Cardiac septum (tissue), 1 donor: ENCODE results near the gene GYS2. TPM values are rescaled to one million over a fixed set of nuclear protein-coding genes. Genes with fewer than 3 reads are reported as not detected.
A peak's percentile ranks its signal among the peaks of the same experiment; 100 is the strongest.

Experiments used
- DNase-seq: peaks from one replicate; pipeline ENCODE4 v3.0.0-alpha.2; 2020; ENCODE audit warnings: low spot score
- intact Hi-C: fragments of 100-400 bp; cut with DNase I; formaldehyde crosslinking; loops from one replicate; pipeline ENCODE4 v1.14.0; 2022
- total RNA-seq: library from RNA; stranded (reverse); fragmentation: NEBNext Ultra II Directional; extraction: Animal tissue kit (Norgen Biotek cat#: 25700); gene quantifications from one replicate; pipeline ENCODE4 v1.2.1, GENCODE V29; 2021
- donor health status: DM: no; HTN: no; CAD: no.

Gene GYS2
- total RNA-seq, 1 donor from 2014 or later = not detected

GRCh38 chr12:21523148-21523547, 81.5 kb downstream of the GYS2 start:
- intact Hi-C loops = no loop called here
- DNase-seq = no peak

DNA sequence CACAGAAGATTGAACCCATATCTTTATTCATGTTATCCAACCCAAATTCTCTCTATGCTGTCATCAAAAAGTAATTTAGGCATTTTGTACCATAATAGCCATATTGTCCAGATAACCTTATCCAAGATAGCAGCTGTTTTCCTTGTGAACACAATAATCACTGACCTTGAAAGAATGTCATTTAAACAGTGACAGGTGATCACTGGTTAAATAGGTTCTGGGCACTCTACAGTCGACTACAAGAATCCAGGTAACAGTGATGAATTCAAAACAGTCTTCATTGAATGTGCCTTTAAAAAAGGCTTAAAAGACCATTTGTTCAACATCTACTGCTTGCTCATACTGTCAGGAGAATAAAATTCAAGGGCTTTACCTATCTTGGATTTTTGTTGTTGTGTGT, 83.1 kb downstream of the GYS2 start:
- intact Hi-C loops = no loop called here
- no peak for DNase-seq

- intact Hi-C loops = no loop called here
- no peak for DNase-seq
Measured at GRCh38 chr12:21518451-21518850, 86.2 kb downstream of the GYS2 start.

GRCh38 chr12:21516281-21516680, 88.4 kb downstream of the GYS2 start:
- DNase-seq = no peak
- intact Hi-C loops = no loop called here

- intact Hi-C loops = no loop called here
- no peak for DNase-seq
Measured at GRCh38 chr12:21509768-21510167, 94.9 kb downstream of the GYS2 start.

GRCh38 chr12:21507849-21508248, 96.8 kb downstream of the GYS2 start:
- intact Hi-C loops = no loop called here
- no peak for DNase-seq

DNA sequence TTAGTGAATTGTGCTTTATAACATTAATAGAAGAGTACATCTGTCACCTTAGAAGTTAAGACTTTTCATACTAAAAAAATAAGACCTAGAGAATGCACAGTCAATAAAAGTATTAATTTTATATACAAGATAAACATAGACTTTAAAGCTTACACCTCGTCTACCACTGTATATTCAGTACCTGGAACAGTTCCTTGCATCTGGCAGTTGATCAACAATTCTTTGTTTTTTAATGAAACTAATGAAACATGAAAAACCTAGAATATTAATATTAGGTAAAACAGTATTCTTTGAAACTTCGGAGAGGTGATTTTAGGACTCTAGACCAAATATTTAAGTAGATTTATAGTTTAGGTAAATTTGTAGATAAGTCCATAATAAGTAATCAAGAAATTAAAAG, 98.8 kb downstream of the GYS2 start:
- intact Hi-C loops = no loop called here
- no peak for DNase-seq

GRCh38 chr12:21502872-21503271, 101.8 kb downstream of the GYS2 start:
- no peak for DNase-seq
- intact Hi-C loops = loop anchor here (5.0 kb wide), 2 partner anchors 66 to 154 kb away; partner anchors contain the start of genes LDHB and PYROXD1

DNA sequence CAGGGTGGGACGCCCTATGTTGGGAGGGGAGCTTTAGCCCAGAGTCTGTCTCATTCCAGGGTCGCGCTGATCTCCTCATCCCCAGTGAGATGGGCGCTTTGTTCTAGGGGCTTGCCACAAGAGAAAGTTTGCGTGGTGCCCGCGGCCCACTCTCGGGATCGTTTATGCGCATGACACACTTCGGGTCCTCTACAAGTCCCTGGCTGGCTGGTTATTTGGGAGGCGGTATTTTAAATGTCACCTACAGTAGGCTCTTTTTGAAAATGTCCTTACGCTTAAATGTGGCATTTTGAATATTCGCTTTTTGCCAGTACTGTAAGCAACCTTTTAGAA, 102.5 kb downstream of the GYS2 start:
- intact Hi-C loops = loop anchor here (5.0 kb wide), 2 partner anchors 65 to 155 kb away; partner anchors contain the start of genes LDHB and PYROXD1
- no peak for DNase-seq

GRCh38 chr12:21501258-21502163, 103.1 kb downstream of the GYS2 start, which contains the start of the genes GOLT1B and RECQL:
TSS of gene GOLT1B (plus strand) at chr12:21501789. CDS start at chr12:21501924, 135 bp downstream.
TSS of gene RECQL (minus strand) at chr12:21501635. CDS start at chr12:21499570, 2,065 bp downstream.
- intact Hi-C loops = loop anchor here (5.0 kb wide), 2 partner anchors 64 to 156 kb away; partner anchors contain the start of genes LDHB and PYROXD1
- DNase-seq = peak; percentile 96

- no peak for DNase-seq
- intact Hi-C loops = loop anchor here (5.0 kb wide), 2 partner anchors 64 to 156 kb away; partner anchors contain the start of genes LDHB and PYROXD1
Measured at GRCh38 chr12:21500786-21501257, 103.8 kb downstream of the GYS2 start.

- intact Hi-C loops = loop anchor here (5.0 kb wide), 2 partner anchors 62 to 158 kb away; partner anchors contain the start of genes LDHB and PYROXD1
- no peak for DNase-seq
Measured at GRCh38 chr12:21499765-21500164, 104.9 kb downstream of the GYS2 start.

Other genes starting within 250 kb of the GYS2 start
- not detected for gene IAPP, start 231.9 kb downstream of the GYS2 start, total RNA-seq
- gene PYROXD1, start 167.2 kb downstream of the GYS2 start, total RNA-seq = 22.7 TPM
- 22.3 TPM for gene RECQL, start 103.2 kb downstream of the GYS2 start, total RNA-seq
- 26.6 TPM for gene GOLT1B, start 103.1 kb downstream of the GYS2 start, total RNA-seq
- gene SPX, start 78.6 kb downstream of the GYS2 start, total RNA-seq = 10.0 TPM
- gene LDHB, start 53.0 kb upstream of the GYS2 start, total RNA-seq = 1,416 TPM
- gene KCNJ8, start 169.9 kb upstream of the GYS2 start, total RNA-seq = 38.0 TPM